Forelimb muscle (tissue), 1 donor: ENCODE data around the gene MAN1A1. TPM values are rescaled to one million over a fixed set of nuclear protein-coding genes. Genes with fewer than 3 reads are reported as not detected.

Experiments
- DNase-seq: peaks from one replicate; pipeline ENCODE4 v3.0.0-alpha.2; 2013; ENCODE audit warnings: low read depth
- polyA plus RNA-seq: library from polyadenylated mRNA; unstranded; fragments of 120-200 nt; gene quantifications from one replicate; pipeline ENCODE4 v1.2.1, GENCODE V29; 2013; ENCODE audit not compliant: insufficient read length

Gene MAN1A1
- polyA plus RNA-seq, 1 donor: 23.4 TPM

DNA sequence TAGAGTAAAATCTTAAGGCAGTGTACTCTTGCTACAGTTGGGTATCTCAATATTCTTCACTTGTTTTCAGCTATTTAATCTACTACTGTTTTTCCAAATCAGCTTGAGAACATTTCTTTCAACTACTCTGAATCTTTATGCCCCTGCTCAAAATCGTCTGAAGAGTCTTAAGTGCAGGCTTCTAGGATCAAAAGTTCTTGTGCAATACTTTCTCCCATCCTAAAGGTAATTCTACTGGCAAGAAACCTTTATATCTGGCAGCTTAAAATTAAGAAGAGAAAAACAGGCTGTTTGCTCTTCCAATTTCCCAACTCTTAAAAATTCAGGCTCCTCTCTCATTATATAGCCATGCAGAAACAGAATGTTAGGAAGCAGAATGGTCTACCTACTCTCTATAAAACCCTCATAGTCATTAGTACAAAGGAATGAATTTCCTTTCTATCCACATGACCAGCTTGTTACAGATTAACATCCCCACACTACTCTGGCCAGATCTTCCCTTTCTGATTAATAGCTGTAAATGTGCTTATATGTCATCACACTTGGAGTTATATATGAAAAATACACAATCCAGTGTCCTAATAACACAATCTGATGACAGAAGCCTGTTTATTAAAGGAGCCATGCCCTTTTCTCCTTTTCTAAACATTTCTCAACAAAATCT, 148.9 kb downstream of the MAN1A1 start:
- DNase-seq: no peak

DNA sequence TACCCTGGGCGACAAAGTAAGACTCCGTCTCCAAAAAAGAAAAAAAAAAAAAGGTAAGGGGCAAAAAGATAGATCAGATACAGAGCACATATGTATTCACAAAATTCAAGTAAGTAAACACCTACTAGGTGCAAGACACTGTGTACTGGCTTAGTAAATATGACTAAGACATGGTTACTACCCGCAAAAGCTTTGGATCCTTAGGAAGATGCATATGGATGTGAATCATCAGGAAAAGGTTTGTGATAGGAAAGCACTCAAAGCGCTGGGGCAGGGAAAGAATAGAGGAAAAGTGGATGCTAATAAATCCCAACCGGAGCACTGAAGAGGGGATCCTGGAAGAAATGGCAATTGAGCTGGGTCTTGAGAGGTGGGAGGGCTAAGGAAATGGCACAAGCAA, 152.3 kb downstream of the MAN1A1 start:
- no peak for DNase-seq

GRCh38 chr6:119196715-119197114, 152.8 kb downstream of the MAN1A1 start:
- DNase-seq: no peak

GRCh38 chr6:119195848-119196247, 153.7 kb downstream of the MAN1A1 start:
- DNase-seq: no peak

DNA sequence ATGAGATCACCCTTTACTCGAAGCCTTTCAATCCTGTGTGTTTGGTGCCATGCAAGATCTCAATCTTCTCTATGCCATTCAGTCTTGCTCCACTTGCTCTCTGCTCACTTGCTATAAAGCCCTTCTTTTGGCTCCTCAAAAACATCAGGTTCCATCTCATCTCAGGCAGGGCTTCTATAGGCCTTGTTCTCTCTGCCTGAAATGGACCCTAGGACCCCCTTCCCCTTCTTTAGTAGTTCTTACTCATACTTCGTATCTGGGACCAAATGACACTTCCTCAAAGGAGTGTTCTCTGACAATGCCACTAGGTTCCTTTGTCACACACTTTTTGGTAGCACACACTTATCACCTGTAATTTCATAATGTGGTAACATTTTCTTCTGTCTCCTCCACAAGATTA, 154.4 kb downstream of the MAN1A1 start:
- no peak for DNase-seq

GRCh38 chr6:119193707-119194106, 155.9 kb downstream of the MAN1A1 start:
- no peak for DNase-seq

- no peak for DNase-seq
These were observed 157.4 kb downstream of the MAN1A1 start for GRCh38 chr6:119192200-119192599.

- no peak for DNase-seq
These were observed 159.4 kb downstream of the MAN1A1 start for GRCh38 chr6:119190176-119190575.

DNA sequence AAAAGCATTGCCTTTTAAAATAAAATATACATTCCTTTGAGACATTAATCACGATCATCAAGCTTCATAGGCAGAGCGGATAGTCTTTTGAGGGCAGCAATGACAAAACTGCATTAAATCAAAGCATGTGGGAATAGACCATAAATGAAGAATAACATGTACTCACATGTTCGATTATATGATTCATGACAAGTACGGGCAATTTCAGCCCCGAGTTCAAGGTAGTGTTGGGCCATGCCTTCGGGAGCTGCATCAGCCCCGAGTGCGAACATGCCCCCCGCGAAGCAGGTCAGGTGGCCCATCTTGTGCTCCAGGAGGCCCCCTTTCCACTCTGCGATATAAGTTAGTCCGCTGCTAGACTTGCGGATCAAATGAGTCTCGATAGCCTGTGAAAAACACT, 160.1 kb downstream of the MAN1A1 start:
- DNase-seq: no peak

GRCh38 chr6:119187596-119187995, 162.0 kb downstream of the MAN1A1 start:
- DNase-seq: no peak

DNA sequence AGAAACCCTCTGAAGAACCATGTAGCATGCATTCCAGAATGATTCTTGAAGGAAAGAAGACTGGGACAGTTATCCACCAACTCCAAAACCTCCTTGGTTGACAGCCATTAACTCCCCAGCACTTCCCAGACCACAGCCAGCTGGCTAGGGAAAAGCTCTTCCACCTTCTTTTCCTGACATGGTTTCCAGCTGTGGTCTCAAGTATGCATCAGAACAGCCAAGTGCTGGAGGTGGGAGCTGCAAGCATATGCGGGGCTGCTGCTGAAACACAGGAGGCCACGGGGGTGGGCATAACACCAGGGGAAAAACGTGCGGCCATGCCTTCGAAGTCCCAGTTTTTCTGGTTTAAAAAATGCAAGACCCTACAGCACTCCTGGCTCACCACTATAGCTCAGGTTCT, 163.1 kb downstream of the MAN1A1 start:
- DNase-seq: no peak

DNA sequence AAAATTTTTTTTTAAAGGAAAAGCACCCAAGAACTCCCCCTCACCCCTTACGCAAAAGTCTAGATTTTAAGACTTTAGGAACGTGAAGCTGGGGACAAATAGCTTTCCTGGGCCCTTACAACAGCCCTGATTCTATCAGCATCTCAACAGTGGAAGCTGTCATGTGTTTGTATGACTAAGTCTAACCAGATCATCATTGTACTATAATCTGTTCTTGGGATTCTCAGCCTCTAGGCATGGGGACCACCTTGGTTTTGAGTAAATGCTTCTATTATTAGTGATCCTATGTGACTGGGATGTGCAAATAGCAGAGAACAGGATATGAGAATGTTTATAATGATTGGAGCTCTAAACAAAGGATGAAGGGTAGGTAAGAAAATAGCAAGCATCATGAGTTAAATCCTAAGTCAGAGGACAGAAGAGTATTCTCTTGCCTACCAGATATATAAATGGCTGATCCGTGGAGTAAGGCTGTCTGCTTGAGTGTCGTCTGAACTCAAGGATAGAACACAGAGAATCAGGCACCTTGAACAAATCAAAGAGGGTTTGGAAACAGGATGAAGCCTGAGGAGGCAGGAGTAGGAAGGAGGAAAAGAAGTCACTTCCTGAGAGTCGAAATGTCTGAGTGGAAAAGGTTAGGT, 165.4 kb downstream of the MAN1A1 start:
- no peak for DNase-seq

- no peak for DNase-seq
These were observed 166.1 kb downstream of the MAN1A1 start for GRCh38 chr6:119183457-119183856.

DNA sequence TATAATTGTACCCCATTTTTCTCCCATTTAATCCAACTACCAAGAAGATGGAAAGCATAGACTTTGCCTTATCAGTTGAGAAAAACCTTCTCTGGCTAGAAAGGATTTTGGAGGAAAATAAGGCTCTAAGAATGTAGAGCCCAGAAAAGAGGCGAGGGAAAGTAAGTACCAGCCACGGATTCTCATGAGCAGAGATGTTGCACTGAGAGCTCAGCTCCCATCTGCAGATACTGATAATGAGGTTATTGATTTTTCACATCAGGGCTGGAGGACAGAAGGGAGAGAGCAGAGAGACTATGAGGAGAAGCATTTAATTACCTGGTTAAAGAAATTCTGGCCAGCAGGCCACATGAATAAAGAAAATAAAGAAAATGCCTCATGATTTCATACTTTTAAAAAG, 166.7 kb downstream of the MAN1A1 start:
- no peak for DNase-seq

GRCh38 chr6:119182216-119182803, 167.3 kb downstream of the MAN1A1 start:
- no peak for DNase-seq

DNA sequence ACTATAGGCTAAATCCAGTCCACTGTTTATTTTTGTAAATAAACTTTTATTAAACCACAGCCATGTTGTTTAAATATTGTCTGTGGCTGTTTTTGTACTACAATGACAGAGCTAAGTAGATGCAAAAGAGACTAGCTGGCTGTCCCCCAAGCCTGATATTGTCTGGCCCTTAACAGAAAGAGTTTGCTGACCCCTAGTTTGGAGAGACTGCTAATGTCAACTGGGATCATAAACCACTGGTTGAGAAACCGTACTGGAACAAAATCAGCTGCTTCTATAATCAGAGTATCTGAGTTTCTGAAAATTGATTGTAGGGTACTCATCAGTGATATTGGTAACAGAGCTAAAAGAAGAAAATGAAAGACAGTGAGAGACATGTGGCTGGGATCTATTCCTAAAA, 168.5 kb downstream of the MAN1A1 start:
- DNase-seq: no peak

DNA sequence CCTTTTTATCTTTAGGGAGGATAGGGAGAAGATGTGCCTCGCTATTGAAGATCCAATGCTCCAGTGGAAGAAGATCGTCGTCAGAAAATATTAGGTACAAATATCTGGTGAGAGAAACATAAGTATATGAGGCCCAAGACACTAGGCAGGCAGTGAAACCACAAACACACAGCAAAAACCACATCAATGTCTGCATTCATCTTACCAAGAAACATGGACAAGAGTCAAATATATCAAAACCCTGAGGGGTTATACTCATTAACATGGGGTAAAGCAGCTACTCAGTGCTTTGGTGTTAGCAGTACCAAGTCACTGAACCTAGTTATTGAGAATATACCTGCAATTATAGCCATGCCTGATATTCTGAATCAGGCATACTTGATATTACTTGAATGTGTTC, 169.7 kb downstream of the MAN1A1 start:
- no peak for DNase-seq

- DNase-seq: no peak
These were observed 170.5 kb downstream of the MAN1A1 start for GRCh38 chr6:119179062-119179461.

DNA sequence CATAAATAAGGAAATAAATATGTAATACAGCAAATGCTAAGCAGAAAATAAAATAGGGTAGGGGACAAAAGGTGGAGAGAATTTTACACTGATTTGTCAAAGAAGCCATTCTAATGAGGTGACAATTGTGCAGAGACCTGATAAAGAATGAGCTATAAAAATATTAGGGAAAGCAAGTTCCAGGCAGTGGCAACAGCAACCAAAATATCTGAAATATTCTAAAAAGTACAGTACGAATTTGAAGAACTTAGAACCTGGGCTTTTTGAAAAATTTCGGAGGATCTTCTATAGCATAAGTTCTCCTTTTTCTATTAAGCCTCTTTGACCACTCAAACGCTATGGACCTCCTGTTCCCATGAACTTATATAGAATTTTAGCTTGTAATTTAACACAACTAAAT, 173.1 kb downstream of the MAN1A1 start:
- no peak for DNase-seq

DNA sequence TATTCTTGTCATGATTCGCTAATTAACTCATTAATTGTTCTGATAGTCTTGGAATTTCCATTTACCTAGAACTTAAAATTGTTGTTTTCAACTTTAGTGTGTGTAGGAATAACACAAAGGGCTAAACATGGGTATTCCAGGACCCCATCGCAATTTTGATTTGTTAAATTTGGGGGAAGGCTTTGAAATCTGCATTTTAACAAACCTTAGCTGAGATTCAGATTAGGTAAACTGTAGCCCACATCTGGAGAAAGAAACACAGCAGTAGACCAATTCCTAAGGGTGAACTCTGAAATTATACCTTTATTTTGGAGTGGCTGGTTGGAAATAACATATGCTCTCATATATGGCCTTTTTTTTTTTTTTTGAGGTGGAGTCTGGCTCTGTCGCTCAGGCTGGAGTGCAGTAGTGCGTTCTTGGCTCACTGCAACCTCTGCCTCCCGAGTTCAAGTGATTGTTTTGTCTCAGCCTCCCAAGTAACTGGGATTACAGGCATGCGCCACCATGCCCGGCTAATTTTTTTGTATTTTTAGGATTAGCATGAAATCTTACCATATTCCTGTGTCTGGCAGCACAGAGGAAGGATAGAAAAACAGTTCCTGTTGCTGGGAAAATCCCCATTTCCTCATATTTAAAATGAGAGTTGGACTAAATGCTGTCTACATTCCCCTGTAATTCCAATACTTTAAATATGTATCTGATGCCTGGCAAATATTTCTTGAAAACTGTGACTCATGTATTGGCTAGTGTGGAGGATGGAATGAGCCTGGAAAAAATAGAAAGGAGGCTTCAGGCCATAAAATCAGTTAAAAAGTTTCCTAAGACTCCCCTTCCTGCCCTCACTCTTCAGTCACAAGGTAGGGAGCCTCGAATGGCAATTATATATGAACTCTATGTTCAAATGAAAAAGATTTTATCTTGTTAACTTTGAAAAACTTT, 174.4 kb downstream of the MAN1A1 start:
- no peak for DNase-seq

GRCh38 chr6:119174085-119174445, 175.5 kb downstream of the MAN1A1 start:
- no peak for DNase-seq
